Esophagus muscularis mucosa (tissue), 4 donors: ENCODE measurements around the gene PLXDC2.

ENCODE experiments used
- EP300 ChIP-seq: sonication (generic); formaldehyde crosslinking; IDR thresholded peaks from one replicate; pipeline ENCODE4 v1.6.1; 2017; ENCODE audit warnings: antibody characterized with exemption
- POLR2A ChIP-seq: fragments of 450-650 bp; IDR thresholded peaks from one replicate; pipeline ENCODE4 v1.6.1; 2017; ENCODE audit warnings: antibody characterized with exemption, moderate library complexity, mild to moderate bottlenecking, low read depth
- POLR2AphosphoS5 ChIP-seq, 2 donors: sonication (generic); formaldehyde crosslinking; IDR thresholded peaks; one replicate each; pipeline ENCODE4 v1.6.1; 2017; ENCODE audit warnings: antibody characterized with exemption in 2 of 2
- TF ChIP-seq, protein P1 (sequence below), 3 experiments: fragments of 200-600 bp in 2 of 3; fragments of 450-650 bp in 1 of 3; sonication (generic) in 2 of 3; IDR thresholded peaks; one replicate each; pipeline ENCODE4 v1.5.1; 2017 to 2019; ENCODE audit warnings: antibody characterized with exemption in 3 of 3, mild to moderate bottlenecking in 2 of 3, moderate library complexity in 1 of 3

DNA sequence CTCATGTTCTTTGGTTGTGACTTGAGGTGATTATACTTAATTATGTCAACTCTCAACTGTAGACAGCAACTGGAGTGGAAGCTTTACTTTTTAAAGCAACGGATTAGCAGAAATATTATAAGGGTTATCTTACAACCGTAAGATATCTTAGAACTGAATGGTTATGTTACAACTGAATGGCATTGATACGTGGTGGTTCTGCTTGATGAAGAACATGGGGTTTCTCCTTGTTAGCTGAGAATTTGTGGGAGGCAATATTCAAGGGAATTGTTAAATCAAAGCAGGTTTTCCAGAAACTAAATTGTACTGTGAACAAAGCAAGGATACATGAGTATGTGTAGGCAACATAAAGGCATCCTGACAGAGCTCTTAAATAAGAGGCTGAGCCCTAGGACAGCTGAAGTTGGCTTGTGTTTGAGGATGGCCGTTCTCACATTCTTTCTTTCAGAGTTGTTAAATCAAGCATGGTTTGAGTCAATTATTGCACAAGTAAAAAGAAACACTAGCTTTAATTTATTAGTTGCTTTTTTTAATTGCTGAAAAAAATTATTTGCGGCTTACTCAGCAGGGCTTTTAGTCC lies 350.0 kb downstream of the PLXDC2 start:
- no peak for TF ChIP-seq POLR2A
- TF ChIP-seq, protein P1, sequence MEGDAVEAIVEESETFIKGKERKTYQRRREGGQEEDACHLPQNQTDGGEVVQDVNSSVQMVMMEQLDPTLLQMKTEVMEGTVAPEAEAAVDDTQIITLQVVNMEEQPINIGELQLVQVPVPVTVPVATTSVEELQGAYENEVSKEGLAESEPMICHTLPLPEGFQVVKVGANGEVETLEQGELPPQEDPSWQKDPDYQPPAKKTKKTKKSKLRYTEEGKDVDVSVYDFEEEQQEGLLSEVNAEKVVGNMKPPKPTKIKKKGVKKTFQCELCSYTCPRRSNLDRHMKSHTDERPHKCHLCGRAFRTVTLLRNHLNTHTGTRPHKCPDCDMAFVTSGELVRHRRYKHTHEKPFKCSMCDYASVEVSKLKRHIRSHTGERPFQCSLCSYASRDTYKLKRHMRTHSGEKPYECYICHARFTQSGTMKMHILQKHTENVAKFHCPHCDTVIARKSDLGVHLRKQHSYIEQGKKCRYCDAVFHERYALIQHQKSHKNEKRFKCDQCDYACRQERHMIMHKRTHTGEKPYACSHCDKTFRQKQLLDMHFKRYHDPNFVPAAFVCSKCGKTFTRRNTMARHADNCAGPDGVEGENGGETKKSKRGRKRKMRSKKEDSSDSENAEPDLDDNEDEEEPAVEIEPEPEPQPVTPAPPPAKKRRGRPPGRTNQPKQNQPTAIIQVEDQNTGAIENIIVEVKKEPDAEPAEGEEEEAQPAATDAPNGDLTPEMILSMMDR (IDR thresholded peaks at IDR 0.05), result no peak
- TF ChIP-seq EP300, result no peak
- no peak for TF ChIP-seq POLR2AphosphoS5 (IDR thresholded peaks at IDR 0.05)
